Stimulated activated CD8-positive, alpha-beta memory T cell treated with anti-CD3 and anti-CD28 coated beads, Interleukin-7, amount 100 ng/mL, for 1 hour (primary cell): ENCODE measurements around the gene GHRH.

Experiments used
- DNase-seq, 2 donors: peaks; one replicate each; pipeline ENCODE4 v3.0.0-alpha.2; 2020; ENCODE audit warnings: low read depth in 2 of 2

GHRH gene

DNA sequence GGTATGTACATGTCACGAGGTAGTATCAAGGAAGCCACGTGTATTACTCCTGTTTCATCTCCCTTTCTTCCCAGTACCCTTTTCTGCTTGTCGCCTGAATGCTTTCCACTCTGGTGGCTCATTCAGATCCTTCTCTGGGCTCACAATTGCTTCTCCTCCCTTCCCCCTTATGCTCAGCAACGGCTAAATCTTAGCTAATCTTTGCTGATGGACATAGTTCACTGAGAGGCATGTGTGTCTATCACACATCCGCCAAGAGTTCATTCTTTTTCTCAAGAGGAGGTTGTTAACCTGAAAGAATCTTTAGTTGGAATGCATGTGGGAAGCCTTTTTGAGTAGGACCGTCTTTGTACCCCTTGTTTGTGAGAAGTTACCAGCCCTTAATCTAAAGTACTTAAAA lies 56.5 kb downstream of the GHRH start:
- DNase-seq, result no peak

DNA sequence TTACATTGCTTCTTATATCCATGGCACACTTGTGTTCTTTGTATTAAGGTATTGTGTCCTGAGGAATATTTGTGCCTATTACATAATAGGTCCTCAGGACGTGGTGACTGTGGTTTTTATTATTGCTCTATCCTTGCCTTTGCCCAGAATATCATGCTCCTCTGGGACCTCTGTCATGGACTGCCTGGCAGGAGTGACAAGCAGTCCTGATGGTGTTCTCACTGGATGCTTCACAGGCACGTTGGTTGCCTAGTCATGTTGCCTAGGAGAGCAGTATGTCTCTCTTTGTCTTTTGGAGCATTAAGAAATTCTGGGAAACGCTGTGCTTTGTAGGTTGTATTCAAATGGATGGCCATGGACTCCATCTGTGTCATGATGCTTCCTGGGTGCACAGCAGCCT lies 57.6 kb downstream of the GHRH start:
- no peak for DNase-seq

DNA sequence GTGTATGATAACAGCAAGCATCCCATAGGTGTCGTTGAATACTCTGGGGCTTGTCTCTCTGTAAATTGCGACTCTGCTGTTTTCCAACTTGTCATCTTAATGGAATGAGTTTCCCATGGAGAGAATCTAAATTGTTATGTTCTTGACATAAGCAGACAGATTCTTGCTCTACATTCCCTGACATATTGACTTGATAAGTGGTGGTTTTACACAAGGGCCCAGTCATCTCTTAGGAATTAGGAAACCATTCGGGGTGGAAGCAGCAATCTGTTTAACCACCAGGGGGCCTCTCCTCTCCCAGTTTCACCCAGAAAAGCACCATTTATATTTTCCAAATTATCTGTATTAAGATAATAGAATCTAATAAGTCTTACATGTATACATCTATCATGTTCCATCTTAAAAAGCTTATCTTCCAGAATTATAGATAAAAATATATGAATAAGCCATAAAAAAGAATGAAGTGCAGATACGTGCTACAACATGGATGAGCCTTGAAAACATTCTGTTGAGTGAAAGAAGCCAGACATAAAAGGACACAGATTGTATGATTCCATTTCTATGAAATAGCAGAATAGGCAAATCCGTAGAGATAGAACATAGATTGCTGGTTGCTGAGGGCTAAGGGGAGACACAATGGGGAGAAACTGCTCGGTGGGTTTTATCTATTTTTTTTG lies 59.2 kb downstream of the GHRH start:
- no peak for DNase-seq

DNA sequence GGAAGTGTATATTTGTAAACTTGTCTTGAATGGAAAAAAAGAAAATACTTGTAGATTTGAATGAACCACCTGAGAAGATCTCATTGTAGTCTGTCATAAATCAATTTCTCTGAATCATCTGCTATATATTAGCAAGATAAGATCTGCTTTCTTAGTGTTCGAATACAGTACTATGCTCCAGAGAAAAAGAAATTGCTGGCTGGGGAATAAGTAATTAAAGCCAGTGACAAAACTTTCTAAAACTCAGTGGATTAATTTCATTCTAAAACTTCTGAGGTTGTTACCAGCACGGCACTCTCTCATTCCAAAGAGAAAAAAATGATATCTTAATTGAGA lies 59.8 kb downstream of the GHRH start:
- DNase-seq, result no peak
